Kidney (tissue), 14 donors: ENCODE measurements around the gene GOSR1. TPM values are rescaled to one million over a fixed set of nuclear protein-coding genes. Genes with fewer than 3 reads are reported as not detected.

Experiments
- DNase-seq, 5 donors: peaks; one replicate each; pipeline ENCODE4 v3.0.0-alpha.2; 2013 to 2020
- FAIRE-seq: peaks from 2 replicates; lab custom pipeline; 2012; peaks lifted over from hg19 to GRCh38; lab: Jason Lieb, UNC
- H3K27ac ChIP-seq, 2 donors: one replicate each; pipeline ENCODE4 v1.7.0; 2013; ENCODE audit warnings: low read depth in 2 of 2, low read length in 2 of 2, inconsistent platforms in 1 of 2
- H3K27me3 ChIP-seq: one replicate; pipeline ENCODE4 v1.7.1; 2013; ENCODE audit warnings: low read length, inconsistent platforms; ENCODE audit not compliant: control insufficient read depth, insufficient read depth
- H3K36me3 ChIP-seq, 3 donors: one replicate each; pipeline versions ENCODE4 v1.7.0 to v1.7.1; 2013; ENCODE audit warnings: low read length in 3 of 3, control low read depth in 1 of 3, inconsistent platforms in 1 of 3; ENCODE audit not compliant: insufficient read depth in 3 of 3, control insufficient read depth in 2 of 3
- H3K4me1 ChIP-seq, 3 donors: one replicate each; pipeline versions ENCODE4 v1.7.0 to v1.7.1; 2013; ENCODE audit warnings: low read length in 3 of 3, inconsistent platforms in 1 of 3, low read depth in 1 of 3; ENCODE audit not compliant: control insufficient read depth in 2 of 3, insufficient read depth in 2 of 3
- H3K4me3 ChIP-seq, 3 donors: one replicate each; pipeline versions ENCODE4 v1.7.0 to v1.8.1; 2013; ENCODE audit warnings: low read length in 3 of 3, control low read depth in 1 of 3, inconsistent platforms in 1 of 3
- H3K9ac ChIP-seq, 3 donors: one replicate each; pipeline versions ENCODE4 v1.7.0 to v1.7.1; 2013; ENCODE audit warnings: low read length in 3 of 3, control low read depth in 1 of 3, inconsistent platforms in 1 of 3
- H3K9me3 ChIP-seq, 3 donors: one replicate each; pipeline versions ENCODE4 v1.7.0 to v1.7.1; 2013; ENCODE audit warnings: low read length in 3 of 3, control low read depth in 1 of 3, inconsistent platforms in 1 of 3; ENCODE audit not compliant: control insufficient read depth in 2 of 3, insufficient read depth in 1 of 3
- CTCF ChIP-seq: IDR thresholded peaks from 3 replicates; pipeline ENCODE4 v1.5.1; 2012; ENCODE audit warnings: mild to moderate bottlenecking, moderate library complexity, borderline replicate concordance; ENCODE audit not compliant: insufficient read depth; ENCODE audit errors: extremely low read depth
- intact Hi-C: fragments of 100-400 bp; cut with DNase I; formaldehyde crosslinking; loops from one replicate; pipeline ENCODE4 v1.11.1; 2022
- polyA plus RNA-seq: library from polyadenylated mRNA; stranded (reverse); fragments of 350-450 nt; fragmentation: Illumina TruSeq; extraction: RNeasy Lipid Tissue Mini Kit (QIAGEN cat#74804); gene quantifications from one replicate; pipeline ENCODE4 v1.2.3, GENCODE V29; 2014; ENCODE audit warnings: low read depth, low replicate concordance; ENCODE audit not compliant: insufficient read depth
- total RNA-seq: library from RNA; stranded (reverse); fragmentation: NEBNext Ultra II Directional; extraction: Animal tissue kit (Norgen Biotek cat#: 25700); gene quantifications from one replicate; pipeline ENCODE4 v1.2.1, GENCODE V29; 2021
- donor health status: control.
- donor health status: control.
- donor health status: control.
- donor health status: control.
- donor health status: control.
- donor health status: DM: yes; HTN: yes; CAD: no.
- donor health status: Normal renal cell carcinoma (clear cell type).

Gene GOSR1
- total and polyA plus RNA-seq, 2 donors from 2014 or later = 16.8 to 65.6 TPM

- no peak overlapping the region for H3K4me3 ChIP-seq
- TF ChIP-seq CTCF = no peak
- H3K4me1 ChIP-seq = no peaks in the 10 kb centered on the region
- no peaks in the 10 kb centered on the region for H3K9me3 ChIP-seq
- DNase-seq (no peak), FAIRE-seq (no peak)
- no peak overlapping the region for H3K9ac ChIP-seq
- no peak overlapping the region for H3K27ac ChIP-seq
- intact Hi-C loops = no loop called here
- H3K27me3 ChIP-seq = no peaks in the 10 kb centered on the region
- no peaks in the 10 kb centered on the region for H3K36me3 ChIP-seq
Observed at GRCh38 chr17:30541802-30542201, 64.6 kb downstream of the GOSR1 start.

GRCh38 chr17:30543456-30543855 is 66.2 kb downstream of the GOSR1 start:
- H3K27me3 ChIP-seq = no peaks in the 10 kb centered on the region
- no peak overlapping the region for H3K27ac ChIP-seq
- no peak overlapping the region for H3K4me3 ChIP-seq
- no peak for TF ChIP-seq CTCF
- intact Hi-C loops = no loop called here
- no peak for DNase-seq
- H3K9ac ChIP-seq = no peak overlapping the region
- no peak for FAIRE-seq
- no peaks in the 10 kb centered on the region for H3K36me3 ChIP-seq
- no peaks in the 10 kb centered on the region for H3K9me3 ChIP-seq
- H3K4me1 ChIP-seq = no peaks in the 10 kb centered on the region

- H3K9ac ChIP-seq = no peak overlapping the region
- intact Hi-C loops = no loop called here
- H3K9me3 ChIP-seq = no peaks in the 10 kb centered on the region
- no peaks in the 10 kb centered on the region for H3K27me3 ChIP-seq
- no peaks in the 10 kb centered on the region for H3K4me1 ChIP-seq
- no peak for TF ChIP-seq CTCF
- no peak overlapping the region for H3K4me3 ChIP-seq
- H3K36me3 ChIP-seq = peaks cover 0 to 2% (median 0%) of the 10 kb centered on the region in 3 donors
- no peak overlapping the region for H3K27ac ChIP-seq
- DNase-seq = no peak
- FAIRE-seq = no peak
Observed at GRCh38 chr17:30545024-30545423, 67.8 kb downstream of the GOSR1 start.
